HG03378 (cell line): ENCODE data around the gene ZNF584.

ENCODE experiments used
- ATAC-seq: cut with Tn5 transposase; IDR thresholded peaks from one replicate; pipeline ENCODE4 v1.9.1; 2021; ENCODE audit warnings: mild to moderate bottlenecking, moderate library complexity; ENCODE audit not compliant: unreplicated experiment

ZNF584 gene

GRCh38 chr19:58460039-58460438 is 51.6 kb downstream of the ZNF584 start:
- no peak for ATAC-seq

GRCh38 chr19:58466089-58466759 is 57.8 kb downstream of the ZNF584 start:
- ATAC-seq: peak; percentile 15

- peak; percentile 83 for ATAC-seq
Observed at GRCh38 chr19:58466760-58467589, 58.5 kb downstream of the ZNF584 start, which contains the start of gene ZNF324. ZNF324 (plus strand) TSS chr19:58467080; CDS start chr19:58469186, 2,106 bp downstream.
